Activated T-cell treated with anti-CD3 and anti-CD28 coated beads for 48 hours (primary cell): ENCODE results near the gene PAXX.

Experiments used
- DNase-seq: peaks from one replicate; pipeline ENCODE4 v3.0.0-alpha.2; 2020; ENCODE audit warnings: low read depth

Gene PAXX

GRCh38 chr9:136991993-136992818 is at the start of gene PAXX:
PAXX (plus strand) TSS chr9:136992422; CDS start chr9:136992444, 22 bp downstream.
- DNase-seq = peak; percentile 97

DNA sequence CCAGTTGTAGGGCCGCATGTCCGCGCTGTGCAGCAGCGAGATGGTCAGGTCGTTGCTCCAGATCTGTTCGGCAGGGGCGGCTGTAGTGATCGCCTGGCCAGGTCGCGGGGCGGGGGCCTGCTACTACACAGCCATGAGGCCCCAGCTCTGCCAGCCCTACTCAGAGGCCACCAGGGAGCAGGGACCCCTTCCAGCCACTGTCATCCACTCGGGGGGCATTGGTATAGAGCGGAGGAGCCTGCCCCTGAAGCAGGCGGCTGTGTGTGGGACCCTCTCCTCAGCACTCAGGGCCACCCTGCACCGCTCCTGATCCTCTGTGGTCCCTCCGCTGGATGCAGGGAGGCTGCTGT is 49.4 kb upstream of the PAXX start:
- no peak for DNase-seq

DNA sequence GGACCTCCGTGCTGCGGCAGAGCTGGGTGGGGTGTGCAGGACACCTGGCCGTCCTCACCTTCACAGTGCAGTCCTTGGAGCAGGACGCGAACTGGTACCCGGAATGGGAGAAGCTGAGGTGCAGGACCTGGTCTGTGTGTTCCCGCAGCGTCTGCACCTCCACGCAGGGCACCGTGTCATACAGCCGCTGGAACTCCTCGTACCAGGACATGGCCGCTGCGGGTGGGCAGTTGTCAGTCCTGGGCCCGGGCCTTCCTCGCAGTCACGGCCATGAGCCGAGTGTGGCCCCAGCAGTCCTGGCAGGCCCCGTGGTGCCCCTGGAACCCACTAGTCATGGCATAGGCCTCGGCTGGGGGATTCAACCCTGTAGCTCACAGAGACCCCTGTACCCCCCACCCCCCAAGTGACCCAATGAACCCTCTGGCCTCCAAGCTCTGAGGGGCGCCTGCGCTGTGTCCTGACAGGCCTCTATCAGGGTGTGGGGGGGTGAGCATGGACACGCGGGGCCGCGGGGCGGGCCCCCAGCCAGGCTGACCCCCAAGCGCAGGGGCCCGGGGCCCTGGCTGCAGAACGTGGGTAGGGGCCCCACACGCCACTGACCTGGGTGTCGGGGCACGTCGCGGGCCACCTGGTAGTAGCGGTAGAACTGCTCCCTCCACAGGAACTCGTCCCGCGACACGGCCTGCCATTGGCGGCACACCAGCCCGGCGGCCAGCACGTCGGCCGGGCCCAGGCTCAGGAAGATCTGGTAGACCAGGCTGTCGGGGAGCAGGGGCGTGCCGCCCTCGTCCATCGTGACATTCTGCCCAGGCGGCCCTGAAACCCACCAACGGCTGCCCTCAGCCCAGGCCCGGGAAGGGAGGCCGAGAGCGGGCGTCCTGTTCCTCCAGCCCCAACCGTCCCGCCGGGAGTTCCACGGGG is 48.7 kb upstream of the PAXX start:
- DNase-seq = peak; percentile 37

DNA sequence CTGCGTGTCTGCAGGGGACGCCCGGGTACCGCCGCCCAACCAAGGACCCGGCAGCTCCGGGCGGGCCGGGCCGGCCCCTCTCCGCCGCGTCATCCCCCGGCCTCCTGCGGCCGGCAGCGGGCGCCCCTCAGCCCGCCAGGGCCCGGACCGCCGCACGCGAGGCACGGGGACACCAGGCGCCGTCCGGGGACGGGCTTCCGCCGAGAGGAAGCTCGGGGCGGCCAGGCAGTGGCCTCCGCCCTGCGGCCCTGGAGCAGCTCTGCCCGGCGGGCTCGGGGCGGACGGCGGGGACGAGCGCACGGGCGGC is 48.1 kb upstream of the PAXX start:
- no peak for DNase-seq

GRCh38 chr9:136944519-136945332 is 47.5 kb upstream of the PAXX start, which contains the start of the genes C8G and FBXW5:
C8G (plus strand) TSS chr9:136945243; CDS start chr9:136945321, 78 bp downstream.
FBXW5 (minus strand) TSS chr9:136944738; CDS start chr9:136944083, 655 bp downstream.
- DNase-seq = peak; percentile 98

GRCh38 chr9:136945333-136946227 is 46.6 kb upstream of the PAXX start:
- no peak for DNase-seq

GRCh38 chr9:136946228-136947027 is 45.8 kb upstream of the PAXX start:
- no peak for DNase-seq

- no peak for DNase-seq
Observed at GRCh38 chr9:136947028-136947891, 45.0 kb upstream of the PAXX start.

DNA sequence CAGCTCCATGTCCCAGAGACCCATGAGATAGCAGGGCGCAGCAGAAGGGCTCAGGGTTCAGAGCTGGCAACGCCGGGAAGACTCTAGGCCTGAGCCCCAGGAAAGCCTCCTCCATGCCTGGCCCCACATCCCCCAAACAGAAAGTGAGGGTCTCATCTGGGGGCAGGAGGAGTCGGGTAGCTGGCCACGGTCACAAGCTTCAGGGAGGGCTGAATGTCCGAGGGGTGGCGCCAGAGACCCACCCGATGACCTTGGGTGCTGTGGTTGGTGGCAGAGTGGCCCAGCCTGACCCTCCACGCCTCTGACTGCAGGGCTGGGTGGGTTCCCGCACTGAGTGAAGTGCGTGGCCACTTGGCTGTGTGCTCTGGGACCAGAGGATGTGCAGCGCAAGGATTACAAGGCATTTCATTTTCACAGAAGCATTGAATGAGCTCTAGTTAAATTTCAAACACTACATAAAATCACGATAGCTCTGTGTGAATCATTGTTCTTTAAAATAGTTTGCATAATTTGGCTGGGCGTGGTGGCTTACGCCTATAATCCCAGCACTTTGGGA is 44.2 kb upstream of the PAXX start:
- DNase-seq = no peak

DNA sequence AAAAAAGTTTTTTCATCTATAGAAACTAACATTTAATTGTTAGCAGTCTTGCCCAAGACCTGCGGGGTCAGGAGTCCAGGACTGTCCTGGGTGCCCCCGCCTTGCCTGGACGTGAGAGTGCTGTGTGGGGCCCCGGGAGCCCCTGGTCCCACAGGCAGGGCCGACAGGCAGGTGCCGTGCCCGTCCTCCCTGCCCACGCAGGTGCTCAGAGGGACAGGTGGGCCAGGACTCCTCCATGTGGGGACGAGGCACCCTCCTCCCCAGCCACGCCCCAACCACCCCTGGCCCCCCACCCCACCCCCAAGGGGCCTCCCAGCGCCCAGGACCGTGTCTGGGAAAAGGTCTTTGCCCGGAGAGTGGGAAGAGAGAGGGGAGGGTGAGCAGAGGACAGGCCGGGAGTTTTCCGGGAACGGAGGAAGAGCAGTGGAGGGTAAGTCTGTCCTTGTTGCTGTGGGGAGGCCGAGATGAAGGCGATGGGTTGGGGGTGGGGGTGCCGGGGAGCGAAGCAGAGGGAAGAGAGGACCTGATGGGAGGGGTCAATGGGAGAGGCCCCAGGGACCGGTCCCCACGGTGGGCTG is 42.9 kb upstream of the PAXX start:
- no peak for DNase-seq

- DNase-seq = peak; percentile 93
Observed at GRCh38 chr9:136949817-136950655, 42.2 kb upstream of the PAXX start.

- no peak for DNase-seq
Observed at GRCh38 chr9:136950656-136951276, 41.5 kb upstream of the PAXX start.

GRCh38 chr9:136951541-136952320 is 40.5 kb upstream of the PAXX start, which contains the start of gene LCN12:
LCN12 (plus strand) TSS chr9:136952273; CDS start chr9:136952328, 55 bp downstream.
- no peak for DNase-seq

GRCh38 chr9:136952321-136952850 is 39.8 kb upstream of the PAXX start:
- DNase-seq = no peak

DNA sequence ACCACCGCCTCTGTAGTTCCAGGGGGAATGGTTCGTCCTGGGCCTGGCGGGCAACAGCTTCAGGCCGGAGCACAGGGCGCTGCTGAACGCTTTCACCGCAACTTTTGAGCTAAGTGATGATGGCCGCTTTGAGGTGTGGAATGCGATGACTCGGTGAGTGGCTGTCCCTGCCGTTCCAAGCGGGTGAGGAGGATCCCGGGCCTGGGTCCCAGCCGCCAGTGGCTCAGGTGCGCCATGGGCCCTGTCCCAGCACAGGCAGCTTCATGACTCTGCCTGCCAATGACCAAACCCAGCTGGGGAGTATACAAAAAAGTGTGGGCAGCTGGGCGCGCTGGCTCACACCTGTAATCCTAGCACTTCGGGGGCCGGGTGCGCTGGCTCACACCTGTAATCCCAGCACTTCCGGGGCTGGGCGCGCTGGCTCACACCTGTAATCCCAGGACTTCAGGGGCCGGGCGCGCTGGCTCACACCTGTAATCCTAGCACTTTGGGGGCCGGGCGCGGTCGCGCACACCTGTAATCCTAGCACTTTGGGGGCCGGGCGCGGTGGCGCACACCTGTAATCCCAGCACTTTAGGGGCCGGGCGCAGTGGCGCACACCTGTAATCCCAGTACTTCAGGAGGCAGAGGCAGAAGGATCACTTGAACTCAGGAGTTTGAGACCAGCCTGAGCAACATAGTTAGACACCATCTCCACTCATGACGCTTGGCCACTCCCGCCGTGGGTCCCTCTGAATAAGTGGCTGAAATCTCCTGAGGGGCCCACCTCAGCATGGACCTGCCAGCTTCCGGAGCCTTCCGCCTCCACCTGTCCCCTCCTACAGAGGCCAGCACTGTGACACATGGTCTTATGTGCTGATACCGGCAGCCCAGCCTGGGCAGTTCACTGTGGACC is 39.1 kb upstream of the PAXX start:
- no peak for DNase-seq
